HG02884 (cell line): ENCODE measurements around the gene DIPK2A.

Experiments used
- ATAC-seq: cut with Tn5 transposase; IDR thresholded peaks from one replicate; pipeline ENCODE4 v1.9.1; 2021; ENCODE audit warnings: mild to moderate bottlenecking, moderate library complexity; ENCODE audit not compliant: unreplicated experiment

The DIPK2A gene

DNA sequence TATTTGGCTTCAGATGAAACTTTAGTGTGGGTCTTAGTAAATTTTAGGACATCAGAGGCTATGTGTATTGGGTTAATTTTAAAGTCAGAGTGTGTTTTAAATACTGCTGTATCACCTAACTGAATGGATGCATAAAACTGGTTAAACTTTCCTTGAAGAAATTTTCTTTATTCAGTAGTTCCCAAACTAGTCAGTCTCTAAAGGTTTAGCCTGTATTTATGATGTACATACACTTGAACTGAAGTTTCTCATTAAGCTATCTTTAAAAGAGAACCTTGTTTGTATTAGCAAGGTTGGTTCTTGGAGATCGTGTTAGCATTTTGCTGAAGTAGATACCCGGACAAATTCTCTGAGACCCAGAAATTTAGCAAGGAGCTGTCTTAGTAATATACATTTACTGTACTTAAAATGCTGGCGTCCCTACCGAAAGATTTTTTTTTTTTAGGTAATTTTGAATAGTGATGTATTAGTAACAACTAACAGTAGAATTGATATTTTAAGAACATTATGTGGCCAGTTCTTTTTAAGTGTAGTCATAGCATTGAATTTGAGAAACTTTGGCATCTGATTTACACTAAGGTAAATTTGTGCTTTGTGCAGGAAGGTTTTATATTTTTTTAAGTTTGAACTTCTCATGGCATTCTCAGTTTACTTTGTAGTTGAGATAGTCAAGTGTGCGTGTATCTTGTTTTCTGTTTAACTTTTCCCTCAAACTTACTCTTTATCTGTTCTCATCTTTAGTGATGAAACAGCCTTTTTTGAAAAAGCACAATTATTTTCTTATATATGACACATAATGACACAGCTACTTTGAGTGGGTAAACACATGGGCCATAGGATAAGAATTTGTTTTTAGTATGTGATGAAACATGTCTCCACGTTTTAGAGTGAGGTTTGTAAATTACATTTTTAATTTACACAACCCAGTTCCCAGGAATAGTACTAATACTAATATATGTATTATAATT lies 2.9 kb downstream of the DIPK2A start:
- ATAC-seq, result no peak

DNA sequence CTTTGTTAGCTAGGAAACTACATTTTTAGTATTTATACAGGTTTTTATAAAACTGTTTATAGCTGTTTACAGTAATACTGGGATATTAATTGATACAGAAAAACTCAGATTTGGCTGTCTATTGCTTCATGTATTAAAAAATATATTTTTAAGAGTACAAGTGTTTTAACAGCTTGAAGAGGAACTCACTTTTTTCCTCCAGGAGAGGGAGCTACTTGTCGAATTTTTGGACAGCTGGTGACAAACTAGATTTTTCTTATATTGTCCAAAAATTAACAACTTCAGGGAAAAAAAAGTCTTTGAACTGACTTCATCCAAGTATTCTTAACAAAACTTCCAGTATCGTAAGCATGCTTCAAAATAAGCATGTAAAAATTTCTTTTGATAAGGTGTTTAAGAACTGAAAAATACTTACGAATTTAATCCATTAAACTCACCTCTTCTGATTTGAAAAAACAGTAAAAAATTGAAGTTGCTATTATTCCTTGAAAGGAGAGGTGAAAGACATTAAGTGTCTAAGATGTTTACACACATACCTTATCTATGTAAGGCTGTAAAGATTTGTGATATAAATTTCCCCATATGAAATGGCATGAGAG lies 4.0 kb downstream of the DIPK2A start:
- ATAC-seq, result no peak

DNA sequence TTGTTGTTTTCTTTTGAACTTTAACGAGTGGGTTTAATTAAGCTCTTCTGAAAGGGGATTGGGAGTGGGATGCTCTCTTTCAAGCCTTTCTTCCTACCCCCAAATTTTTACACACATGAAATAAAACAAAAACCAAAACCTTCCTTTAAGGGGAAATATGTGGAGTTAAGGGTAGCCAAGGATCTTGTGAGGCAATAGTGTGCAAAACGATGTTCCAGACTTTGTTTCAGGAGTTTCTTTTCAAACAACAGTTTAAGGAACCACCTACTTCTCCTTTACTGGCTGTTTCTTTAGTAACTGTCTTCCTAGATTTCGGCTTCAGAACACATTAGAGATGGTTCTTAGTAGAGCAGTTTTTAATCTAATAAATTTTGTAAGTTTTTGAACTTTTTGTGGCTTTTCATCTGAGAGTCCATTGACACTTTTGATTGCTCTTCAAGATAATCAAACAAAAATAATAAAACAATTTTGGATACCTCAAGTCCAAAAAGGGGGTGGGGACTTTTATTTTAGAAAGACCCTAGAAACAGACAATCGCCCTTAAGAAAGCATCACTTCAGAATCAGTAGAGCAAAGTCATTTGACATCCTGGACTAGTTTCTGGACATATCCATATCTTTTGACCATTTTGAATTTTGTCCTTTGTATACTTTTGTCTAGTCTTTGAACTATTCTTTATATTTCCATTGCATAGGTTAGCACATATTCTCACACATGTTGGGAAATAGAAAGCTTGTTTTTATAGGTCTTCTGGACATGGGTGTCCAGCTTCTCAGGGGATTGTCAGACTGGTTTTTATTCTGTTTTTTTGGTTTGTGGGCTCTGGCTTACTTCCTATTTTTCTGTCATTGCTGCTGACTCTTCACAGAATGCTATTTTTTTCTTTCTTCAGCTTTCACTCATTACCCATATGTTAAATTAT lies 6.0 kb downstream of the DIPK2A start:
- peak; percentile 37 for ATAC-seq

DNA sequence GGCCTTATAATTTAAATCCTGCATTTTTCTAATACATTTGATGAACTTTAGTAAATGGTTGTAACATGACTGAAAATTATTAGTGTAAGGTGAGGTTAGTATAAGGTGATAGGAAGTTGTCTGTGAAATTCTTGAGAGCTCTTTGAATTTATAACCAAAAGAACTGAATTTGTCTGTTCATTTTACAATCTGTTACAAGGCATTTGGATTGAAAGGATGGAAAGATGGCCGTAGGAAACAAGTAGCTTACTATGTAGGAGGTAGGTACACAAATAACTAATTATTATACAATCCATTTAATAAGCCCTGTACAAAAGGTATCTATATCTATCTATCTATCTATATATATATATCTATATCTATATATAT lies 6.6 kb downstream of the DIPK2A start:
- ATAC-seq, result no peak

DNA sequence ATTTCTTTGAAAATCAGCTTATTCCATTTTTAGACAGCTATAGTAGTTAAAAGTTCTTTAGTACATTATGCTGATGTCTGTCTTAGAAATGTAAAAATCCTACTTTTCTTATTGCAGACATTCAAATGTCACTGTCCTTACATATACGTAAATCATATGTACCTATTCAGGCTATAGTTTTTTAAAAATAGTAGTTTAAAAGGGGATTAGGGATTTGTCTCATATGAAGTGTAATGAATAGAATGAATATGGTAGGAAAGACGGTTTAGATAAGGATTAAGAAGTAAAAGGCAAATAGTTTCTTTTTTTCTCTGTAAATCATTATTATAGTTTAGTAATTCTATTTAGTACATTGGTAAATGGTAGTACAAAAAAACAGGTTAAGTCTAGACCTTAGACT lies 7.4 kb downstream of the DIPK2A start:
- no peak for ATAC-seq

DNA sequence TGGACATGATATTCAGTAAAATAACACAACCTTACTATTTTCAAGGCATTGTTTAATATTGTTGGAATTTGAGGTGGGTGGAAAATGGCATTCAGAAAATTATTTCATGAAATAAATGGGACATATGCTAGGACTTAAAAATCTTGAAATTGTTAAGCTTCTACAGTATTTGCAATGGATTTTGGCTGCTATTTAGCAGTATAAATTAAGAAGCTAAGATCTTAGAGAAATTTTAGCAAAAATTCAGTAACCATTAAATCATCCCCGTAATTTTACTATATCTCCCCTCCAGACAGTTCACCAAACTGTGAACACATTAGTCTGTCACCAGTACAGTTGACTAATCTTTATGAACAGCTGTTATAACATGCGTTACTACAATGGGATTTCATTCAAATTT lies 8.2 kb downstream of the DIPK2A start:
- no peak for ATAC-seq

DNA sequence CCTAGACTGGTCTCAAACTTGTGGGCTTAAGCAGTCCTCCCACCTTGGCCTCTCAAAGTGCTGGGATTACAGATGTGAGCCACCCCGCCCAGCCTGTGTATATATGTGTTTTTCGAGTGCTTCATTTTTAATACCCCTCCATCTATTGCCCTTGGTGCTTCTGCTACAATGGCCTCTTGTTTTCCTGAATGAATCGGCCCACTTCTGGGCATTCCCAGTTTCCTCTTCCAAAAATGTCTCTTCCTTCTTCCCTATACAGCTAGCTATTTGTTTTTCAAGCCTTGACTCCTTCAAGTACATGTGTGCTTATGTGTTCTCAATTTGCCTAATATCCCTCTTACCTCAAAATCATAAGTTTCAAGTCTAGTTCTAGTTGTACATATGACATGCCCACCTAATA lies 16.7 kb downstream of the DIPK2A start:
- no peak for ATAC-seq

DNA sequence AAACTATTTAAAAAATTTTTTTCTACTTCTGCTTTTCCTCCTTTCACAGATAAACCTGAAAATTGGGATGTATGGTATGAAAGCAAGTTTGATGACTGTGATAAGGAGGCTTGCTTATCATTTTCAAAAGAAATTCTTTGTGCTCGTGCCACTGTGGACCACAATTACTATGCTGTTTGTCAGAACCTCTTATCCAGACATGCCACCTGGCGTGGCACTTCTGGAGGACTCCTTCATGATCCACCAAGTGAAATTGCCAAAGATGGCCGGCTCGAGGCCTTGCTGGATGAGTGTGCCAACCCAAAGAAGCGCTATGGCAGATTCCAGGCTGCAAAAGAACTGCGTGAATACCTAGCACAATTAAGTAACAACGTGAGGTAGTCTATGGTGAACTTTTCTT lies 17.8 kb downstream of the DIPK2A start:
- no peak for ATAC-seq

DNA sequence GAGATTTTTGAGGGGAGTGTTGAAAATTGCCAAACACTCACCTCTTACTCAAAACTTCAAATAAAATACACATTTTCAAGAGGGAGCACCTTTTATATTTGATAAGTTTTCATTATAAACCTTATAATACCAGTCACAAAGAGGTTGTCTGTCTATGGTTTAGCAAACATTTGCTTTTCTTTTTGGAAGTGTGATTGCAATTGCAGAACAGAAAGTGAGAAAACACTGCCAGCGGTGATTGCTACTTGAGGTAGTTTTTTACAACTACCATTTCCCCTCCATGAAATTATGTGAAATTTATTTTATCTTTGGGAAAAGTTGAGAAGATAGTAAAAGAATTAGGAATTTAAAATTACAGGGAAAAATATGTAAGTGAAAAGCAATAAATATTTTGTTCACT lies 20.1 kb downstream of the DIPK2A start:
- ATAC-seq, result no peak

DNA sequence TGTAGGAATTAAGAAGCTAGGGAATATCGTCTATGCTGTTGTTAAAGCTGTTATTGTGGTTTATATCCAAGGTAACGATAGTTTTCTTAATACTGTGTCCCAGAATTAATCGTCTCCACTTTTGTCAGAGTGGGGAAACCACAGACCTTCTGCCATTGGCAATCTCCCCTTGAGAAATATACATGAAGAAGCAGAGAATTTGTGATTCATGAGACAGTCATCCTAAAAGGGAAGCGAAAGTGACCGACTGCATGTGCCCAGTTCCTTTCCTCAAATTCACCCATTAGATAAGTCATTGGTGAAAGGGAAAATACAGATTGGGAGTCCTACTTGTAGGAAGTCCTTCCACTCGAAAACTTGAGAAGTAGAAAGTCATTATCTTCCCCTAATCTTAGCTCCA lies 26.6 kb downstream of the DIPK2A start:
- peak; percentile 54 for ATAC-seq

DNA sequence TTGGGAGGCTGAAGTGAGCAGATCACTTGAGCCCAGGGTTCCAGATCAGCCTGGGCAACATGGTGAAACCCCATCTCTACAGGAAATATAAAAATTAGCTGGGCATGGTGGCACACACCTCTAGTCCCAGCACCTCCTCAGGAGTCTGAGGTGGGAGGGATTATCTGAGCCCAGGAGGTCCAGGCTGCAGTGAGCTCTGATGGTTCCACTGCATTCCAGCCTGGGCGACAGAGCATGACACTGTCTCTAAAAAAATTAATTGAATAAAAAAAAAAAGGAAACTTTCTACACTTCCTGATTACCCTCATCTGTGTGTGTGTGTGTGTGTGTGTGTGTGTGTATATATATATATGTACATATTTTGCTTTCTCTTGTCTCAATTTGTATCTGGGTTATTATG lies 31.4 kb downstream of the DIPK2A start:
- no peak for ATAC-seq

DNA sequence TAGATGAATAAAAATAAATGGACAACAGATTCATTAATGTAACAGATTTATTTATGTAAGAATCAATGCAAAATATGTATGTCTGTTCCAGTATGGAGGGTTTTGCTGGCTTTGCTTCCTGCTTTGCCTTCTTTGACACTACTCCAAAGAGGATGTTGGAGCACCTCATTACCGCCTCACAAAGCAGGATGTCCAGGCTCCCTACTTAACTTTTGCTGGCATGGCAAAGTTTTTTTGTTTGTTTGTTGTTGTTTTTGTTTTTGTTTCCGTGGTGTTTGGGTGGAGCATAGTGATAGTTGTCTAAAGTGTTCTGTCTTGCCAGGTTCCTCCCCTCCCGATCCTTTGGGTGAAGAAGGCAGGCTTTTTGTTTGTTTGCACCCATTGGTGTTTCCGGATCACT lies 38.7 kb downstream of the DIPK2A start:
- ATAC-seq, result no peak

DNA sequence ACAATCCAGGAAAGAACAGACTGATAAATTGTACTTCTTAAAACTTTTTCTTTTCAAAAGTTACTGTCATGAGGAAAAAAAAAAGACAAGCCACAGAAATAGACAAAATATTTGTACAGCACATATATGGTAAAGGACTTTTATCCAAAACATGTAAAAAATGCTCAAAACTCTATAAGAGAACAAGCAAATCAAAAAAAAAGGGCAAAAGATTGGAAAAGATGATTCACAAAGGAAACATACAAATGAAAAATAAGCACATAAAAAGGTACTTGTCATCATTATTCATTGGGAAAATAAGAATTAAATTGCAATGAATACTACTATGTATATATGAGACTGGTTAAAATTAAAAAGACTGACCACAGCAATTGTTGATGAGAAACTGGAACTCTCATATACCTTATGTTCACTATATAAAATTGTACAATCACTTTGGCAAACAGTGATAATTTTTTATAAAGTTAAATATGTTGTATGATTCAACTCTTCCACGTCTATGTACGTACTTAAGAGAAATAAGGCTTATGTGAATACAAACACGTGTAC lies 39.7 kb downstream of the DIPK2A start:
- no peak for ATAC-seq

DNA sequence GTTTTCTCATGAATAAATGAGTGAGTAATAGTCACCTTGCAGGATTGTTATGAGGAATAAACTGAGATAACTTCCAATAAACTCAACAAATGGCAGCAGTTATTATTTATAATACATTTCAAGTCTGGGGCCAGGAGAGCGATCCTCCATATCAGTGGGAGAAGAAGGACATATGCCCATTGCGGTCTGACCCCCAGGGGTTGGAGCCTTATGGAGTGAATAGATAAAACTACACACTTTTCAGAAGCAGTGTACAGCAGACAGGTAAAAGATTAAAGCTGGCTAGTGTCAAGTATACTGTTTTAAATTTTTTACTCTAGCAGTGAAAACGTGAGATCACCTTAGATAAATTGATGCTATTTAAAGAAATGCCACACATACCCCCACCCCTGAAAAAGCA lies 43.5 kb downstream of the DIPK2A start:
- ATAC-seq, result no peak

DNA sequence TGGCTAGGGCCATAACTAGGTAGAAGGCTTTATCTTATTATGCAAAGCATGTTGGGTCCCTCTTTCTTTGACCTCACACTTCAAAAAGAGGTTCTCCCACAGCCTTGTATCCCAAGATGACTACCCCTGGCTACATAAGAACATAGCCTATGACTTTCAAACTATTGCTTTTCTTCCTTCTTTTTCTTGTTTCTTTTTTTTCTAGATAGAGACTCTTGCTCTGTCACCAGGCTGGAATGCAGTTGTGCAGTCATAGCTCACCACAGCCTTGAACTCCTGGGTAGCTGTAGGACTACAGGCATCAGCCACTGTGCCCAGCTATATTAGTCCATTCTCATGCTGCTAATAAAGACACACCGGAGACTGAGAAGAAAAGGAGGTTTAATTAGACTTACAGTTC lies 47.2 kb downstream of the DIPK2A start:
- no peak for ATAC-seq
